Thymus (tissue), 11 donors: Measurements from ENCODE around the gene YIPF3. TPM values are rescaled to one million over a fixed set of nuclear protein-coding genes. Genes with fewer than 3 reads are reported as not detected.
"Not testable (repeated sequence)": the region's sequence is repeated elsewhere in the genome, so short reads cannot be mapped to it uniquely, and the experiment has no call there.

Experiments
- DNase-seq, 9 donors: peaks; one replicate each; pipeline ENCODE4 v3.0.0-alpha.2; 2013; ENCODE audit warnings: low spot score in 9 of 9, low read depth in 6 of 9, missing footprints in 1 of 9
- H3K27ac ChIP-seq, 2 donors: one replicate each; pipeline ENCODE4 v1.5.1; 2013; ENCODE audit warnings: control low read depth in 1 of 2, low read depth in 1 of 2, low read length in 1 of 2, mild to moderate bottlenecking in 1 of 2, moderate library complexity in 1 of 2
- H3K27me3 ChIP-seq, 2 donors: one replicate each; pipeline ENCODE4 v1.5.1; 2013; ENCODE audit warnings: low read length in 1 of 2; ENCODE audit not compliant: control insufficient read depth in 2 of 2, insufficient read depth in 1 of 2
- H3K36me3 ChIP-seq, 2 donors: one replicate each; pipeline ENCODE4 v1.5.1; 2013; ENCODE audit warnings: low read length in 1 of 2, mild to moderate bottlenecking in 1 of 2, moderate library complexity in 1 of 2; ENCODE audit not compliant: control insufficient read depth in 2 of 2, insufficient read depth in 2 of 2
- H3K4me1 ChIP-seq, 2 donors: one replicate each; pipeline ENCODE4 v1.5.1; 2013; ENCODE audit warnings: low read length in 2 of 2; ENCODE audit not compliant: control insufficient read depth in 2 of 2, insufficient read depth in 2 of 2
- H3K4me3 ChIP-seq, 2 donors: one replicate each; pipeline ENCODE4 v1.5.1; 2013; ENCODE audit warnings: low read length in 2 of 2, control low read depth in 1 of 2, mild to moderate bottlenecking in 1 of 2
- H3K9me3 ChIP-seq, 2 donors: one replicate each; pipeline ENCODE4 v1.5.1; 2013; ENCODE audit warnings: low read length in 1 of 2, mild to moderate bottlenecking in 1 of 2; ENCODE audit not compliant: control insufficient read depth in 2 of 2, insufficient read depth in 1 of 2
- WGBS: extraction: QIAGEN DNeasy Blood & Tissue Kit; methylation state at CpG from one replicate; pipeline ENCODE4 v1.1.7; 2013; 5-methylcytosine and 5-hydroxymethylcytosine counted together
- polyA plus RNA-seq: library from polyadenylated mRNA; stranded (reverse); fragments of 200-250 nt; gene quantifications from one replicate; pipeline ENCODE4 v1.2.3, GENCODE V29; 2013
- total RNA-seq: library from RNA; stranded (reverse); fragments of 120-200 nt; gene quantifications from one replicate; pipeline ENCODE4 v1.2.4, GENCODE V29; 2013
- donor health status: healthy.

The YIPF3 gene
- total and polyA plus RNA-seq, 2 donors, result 47.1 to 62.0 TPM

GRCh38 chr6:43475516-43475915 is 41.2 kb downstream of the YIPF3 start:
- 96% methylated on average over 6 of the region's 6 CpGs for WGBS
- Histone ChIP-seq H3K27ac (no peak overlapping the region), H3K4me1 (peaks cover 6 to 16% of the 10 kb centered on the region in 2 donors), H3K4me3 (no peak overlapping the region), H3K36me3 (no peaks in the 10 kb centered on the region), H3K27me3 (peaks cover 0 to 6% of the 10 kb centered on the region in 2 donors), H3K9me3 (no peaks in the 10 kb centered on the region)
- DNase-seq, result no peak

DNA sequence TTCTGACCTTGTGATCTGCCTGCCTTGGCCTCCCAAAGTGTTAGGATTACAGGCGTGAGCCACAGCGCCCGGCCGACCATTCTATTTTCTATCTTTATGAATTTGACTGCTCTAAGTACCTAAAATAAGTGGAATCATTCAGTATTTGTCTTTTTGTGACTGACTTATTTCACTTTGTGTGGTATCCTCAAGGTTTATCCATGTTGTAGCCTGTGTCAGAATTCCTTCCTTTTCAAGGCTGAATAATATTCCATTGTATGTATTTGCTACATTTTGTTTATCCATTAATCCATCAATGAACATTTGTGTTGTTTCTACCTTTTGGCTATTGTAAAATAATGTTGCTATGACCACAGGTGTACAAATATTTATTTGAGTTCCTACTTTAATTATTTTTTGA is 44.2 kb downstream of the YIPF3 start:
- no peaks in the 10 kb centered on the region for H3K9me3 ChIP-seq
- H3K36me3 ChIP-seq, result no peaks in the 10 kb centered on the region
- H3K4me3 ChIP-seq, result no peak overlapping the region
- no peak for DNase-seq
- H3K27me3 ChIP-seq, result peaks cover 0 to 22% of the 10 kb centered on the region in 2 donors
- peaks cover 0 to 6% of the 10 kb centered on the region in 2 donors for H3K4me1 ChIP-seq
- no peak overlapping the region for H3K27ac ChIP-seq
- 99% methylated on average over 4 of the region's 4 CpGs for WGBS

DNA sequence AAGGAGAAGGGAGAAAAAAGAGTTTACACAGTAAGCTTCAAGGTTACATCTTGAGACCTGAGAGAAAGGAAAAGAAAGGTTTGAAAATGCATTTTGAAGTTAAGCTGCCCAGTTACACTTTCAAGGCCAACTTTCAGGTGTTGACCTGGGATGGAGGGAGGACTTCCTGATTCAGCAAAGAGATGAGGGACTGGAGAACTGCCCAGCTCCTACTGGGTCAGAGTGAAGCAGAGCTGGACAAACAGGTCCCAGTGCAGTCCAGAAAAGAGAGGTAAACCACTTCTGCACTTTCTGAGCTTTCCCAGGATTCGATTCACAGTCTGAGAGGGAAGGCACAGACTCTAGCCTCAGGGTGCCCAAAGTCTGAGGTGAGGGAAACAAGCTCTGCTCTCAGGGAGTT is 45.3 kb downstream of the YIPF3 start:
- peaks cover 0 to 27% of the 10 kb centered on the region in 2 donors for H3K27me3 ChIP-seq
- no peak overlapping the region for H3K4me3 ChIP-seq
- H3K4me1 ChIP-seq, result no peaks in the 10 kb centered on the region
- no peaks in the 10 kb centered on the region for H3K36me3 ChIP-seq
- H3K27ac ChIP-seq, result no peak overlapping the region
- WGBS, result 79% methylated on average over 1 of the region's 1 CpG
- DNase-seq, result no peak
- H3K9me3 ChIP-seq, result no peaks in the 10 kb centered on the region

DNA sequence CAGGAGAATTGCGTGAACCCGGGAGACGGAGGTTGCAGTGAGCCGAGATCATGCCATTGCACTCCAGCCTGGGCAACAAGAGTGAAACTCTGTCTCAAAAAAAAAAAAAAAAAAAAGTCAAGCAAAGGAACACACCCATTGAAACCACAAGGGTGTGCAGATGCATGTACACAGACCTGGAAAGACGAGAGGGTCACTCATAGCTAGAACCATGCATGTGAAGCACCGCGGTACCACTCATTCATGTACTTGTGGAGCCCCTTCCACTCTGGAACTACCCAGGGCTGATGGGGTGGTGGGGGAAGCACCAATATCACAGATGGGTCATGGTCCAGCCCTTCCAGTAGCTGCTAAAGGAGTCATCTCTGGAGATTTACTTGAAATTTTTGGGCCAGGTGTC is 46.8 kb downstream of the YIPF3 start:
- no peak overlapping the region for H3K27ac ChIP-seq
- 96% methylated on average over 7 of the region's 7 CpGs for WGBS
- no peaks in the 10 kb centered on the region for H3K36me3 ChIP-seq
- H3K27me3 ChIP-seq, result peaks cover 0 to 30% of the 10 kb centered on the region in 2 donors
- no peaks in the 10 kb centered on the region for H3K4me1 ChIP-seq
- H3K4me3 ChIP-seq, result no peak overlapping the region
- DNase-seq, result no peak
- H3K9me3 ChIP-seq, result no peaks in the 10 kb centered on the region

GRCh38 chr6:43468748-43469681 is 47.7 kb downstream of the YIPF3 start:
- Histone ChIP-seq H3K27me3 (peaks cover 0 to 32% of the 10 kb centered on the region in 2 donors), H3K27ac (no peak overlapping the region), H3K4me1 (no peaks in the 10 kb centered on the region), H3K4me3 (no peak overlapping the region), H3K9me3 (no peaks in the 10 kb centered on the region), H3K36me3 (no peaks in the 10 kb centered on the region)
- no peak for DNase-seq
- 88% methylated on average over 13 of the region's 13 CpGs for WGBS

DNA sequence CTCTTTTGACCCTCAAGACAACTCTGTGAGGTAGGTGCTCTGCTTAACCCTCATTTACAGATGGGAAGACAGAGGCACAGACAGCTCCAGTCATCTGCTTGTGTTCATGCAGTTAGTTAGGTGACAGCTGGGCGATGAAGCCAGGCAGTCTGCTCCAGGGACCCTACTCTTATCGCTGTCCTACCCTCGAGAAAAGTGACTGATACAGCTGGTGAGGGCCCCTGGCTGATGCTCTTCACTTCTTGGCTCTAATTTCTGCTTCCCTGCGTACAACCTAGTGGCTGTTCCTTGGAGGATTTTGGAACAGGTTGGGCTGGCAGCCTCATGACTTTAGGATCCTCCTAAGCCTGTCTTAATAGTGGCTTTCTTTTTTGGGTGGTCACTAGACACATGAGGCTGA is 48.5 kb downstream of the YIPF3 start:
- no peaks in the 10 kb centered on the region for H3K4me1 ChIP-seq
- peaks cover 0 to 36% of the 10 kb centered on the region in 2 donors for H3K27me3 ChIP-seq
- no peaks in the 10 kb centered on the region for H3K9me3 ChIP-seq
- no peak for DNase-seq
- H3K36me3 ChIP-seq, result no peaks in the 10 kb centered on the region
- no peak overlapping the region for H3K4me3 ChIP-seq
- H3K27ac ChIP-seq, result no peak overlapping the region
- 94% methylated on average over 4 of the region's 4 CpGs for WGBS

GRCh38 chr6:43467752-43468151 is 49.0 kb downstream of the YIPF3 start:
- H3K4me1 ChIP-seq, result no peaks in the 10 kb centered on the region
- H3K27me3 ChIP-seq, result peaks cover 0 to 40% of the 10 kb centered on the region in 2 donors
- H3K4me3 ChIP-seq, result no peak overlapping the region
- no peaks in the 10 kb centered on the region for H3K9me3 ChIP-seq
- 97% methylated on average over 4 of the region's 4 CpGs for WGBS
- no peaks in the 10 kb centered on the region for H3K36me3 ChIP-seq
- no peak overlapping the region for H3K27ac ChIP-seq
- no peak for DNase-seq

DNA sequence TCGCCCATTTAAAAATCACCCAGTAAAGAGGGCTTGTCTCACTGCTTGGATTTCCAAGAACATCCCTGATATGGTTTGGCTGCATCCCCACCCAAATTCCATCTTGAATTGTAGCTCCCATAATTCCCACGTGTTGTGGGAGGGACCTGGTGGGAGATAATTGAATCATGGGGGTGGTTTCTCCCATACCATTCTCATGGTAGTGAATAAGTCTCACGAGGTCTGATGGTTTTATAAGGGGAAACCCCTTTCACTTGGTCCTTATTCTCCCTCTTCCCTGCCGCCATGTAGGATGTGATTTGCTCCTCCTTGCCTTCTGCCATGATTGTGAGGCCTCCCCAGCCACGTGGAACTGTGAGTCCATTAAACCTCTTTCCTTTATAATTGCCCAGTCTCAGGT is 49.5 kb downstream of the YIPF3 start:
- not testable (repeated sequence) for DNase-seq, H3K27ac ChIP-seq, H3K4me1 ChIP-seq, H3K4me3 ChIP-seq, H3K36me3 ChIP-seq, H3K9me3 ChIP-seq
- peaks cover 0 to 43% of the 10 kb centered on the region in 2 donors for H3K27me3 ChIP-seq
- WGBS, result 78% methylated on average over 5 of the region's 5 CpGs

DNA sequence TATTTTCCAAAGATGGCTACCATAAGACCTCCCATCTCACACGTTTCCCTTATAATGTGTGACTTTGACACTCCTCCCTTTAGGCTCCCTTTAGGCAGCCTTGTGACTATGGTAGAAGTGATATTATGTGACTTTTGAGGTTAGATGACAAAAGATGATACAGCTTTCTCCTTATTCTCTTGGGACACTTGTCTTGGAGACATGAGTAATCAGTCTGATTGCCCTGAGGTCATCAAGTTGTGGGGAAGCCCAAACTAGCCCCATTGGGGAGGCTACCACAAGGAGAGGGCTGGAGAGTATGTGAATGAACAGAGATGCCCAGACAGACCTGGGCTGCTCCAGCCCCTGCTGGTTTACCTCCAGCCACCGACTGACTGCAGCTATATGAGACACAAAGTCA is 50.8 kb downstream of the YIPF3 start:
- no peaks in the 10 kb centered on the region for H3K4me1 ChIP-seq
- H3K36me3 ChIP-seq, result no peaks in the 10 kb centered on the region
- H3K27ac ChIP-seq, result no peak overlapping the region
- H3K27me3 ChIP-seq, result peaks cover 0 to 45% of the 10 kb centered on the region in 2 donors
- H3K4me3 ChIP-seq, result no peak overlapping the region
- 93% methylated on average over 2 of the region's 2 CpGs for WGBS
- no peaks in the 10 kb centered on the region for H3K9me3 ChIP-seq
- DNase-seq, result no peak
